Peyer's patch (tissue), 4 donors: ENCODE results near the gene LRP10.

Experiments used
- POLR2A ChIP-seq, 2 donors: fragments of 450-650 bp; IDR thresholded peaks; one replicate each; pipeline ENCODE4 v1.5.1; 2017; ENCODE audit warnings: antibody characterized with exemption in 2 of 2, mild to moderate bottlenecking in 2 of 2, moderate library complexity in 2 of 2
- TF ChIP-seq, protein P1 (sequence below), 6 experiments: fragments of 450-650 bp in 4 of 6; fragments of 200-600 bp in 2 of 6; sonication (generic) in 1 of 6; IDR thresholded peaks; one replicate each; pipeline ENCODE4 v1.5.1; 2017 to 2019; ENCODE audit warnings: antibody characterized with exemption in 6 of 6, mild to moderate bottlenecking in 3 of 6, moderate library complexity in 1 of 6

DNA sequence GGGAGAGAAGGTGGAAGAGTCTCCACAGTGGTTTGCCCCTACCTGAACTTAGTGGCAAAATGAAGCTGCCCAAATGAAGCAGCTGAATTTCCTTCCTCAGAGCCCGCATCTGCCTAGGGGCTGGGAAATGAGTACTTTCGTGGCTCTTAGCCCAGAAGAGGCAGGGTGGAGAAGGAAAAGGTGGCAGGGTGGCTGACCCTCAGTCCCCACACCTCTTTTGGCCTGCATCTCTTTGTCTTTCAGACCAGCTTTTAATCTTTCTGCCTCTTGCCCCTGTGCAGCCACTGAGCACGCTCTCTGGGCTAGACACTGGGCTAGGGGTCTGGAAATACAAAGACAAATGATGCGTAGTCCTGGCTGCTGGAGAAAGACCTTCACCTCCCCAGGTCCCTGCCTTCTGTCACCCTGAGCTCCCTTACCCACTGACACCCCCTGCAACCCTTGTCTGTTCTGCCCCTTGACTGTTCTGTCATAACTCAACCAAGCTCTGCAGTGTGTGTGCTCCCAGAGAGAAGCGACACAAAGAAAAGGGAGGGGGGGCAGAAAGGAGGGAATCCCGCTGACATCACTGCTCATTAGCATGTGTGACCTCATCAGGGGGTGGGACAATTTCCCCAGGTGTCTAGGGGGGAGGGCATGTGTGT is 11.1 kb downstream of the LRP10 start:
- TF ChIP-seq, protein P1, sequence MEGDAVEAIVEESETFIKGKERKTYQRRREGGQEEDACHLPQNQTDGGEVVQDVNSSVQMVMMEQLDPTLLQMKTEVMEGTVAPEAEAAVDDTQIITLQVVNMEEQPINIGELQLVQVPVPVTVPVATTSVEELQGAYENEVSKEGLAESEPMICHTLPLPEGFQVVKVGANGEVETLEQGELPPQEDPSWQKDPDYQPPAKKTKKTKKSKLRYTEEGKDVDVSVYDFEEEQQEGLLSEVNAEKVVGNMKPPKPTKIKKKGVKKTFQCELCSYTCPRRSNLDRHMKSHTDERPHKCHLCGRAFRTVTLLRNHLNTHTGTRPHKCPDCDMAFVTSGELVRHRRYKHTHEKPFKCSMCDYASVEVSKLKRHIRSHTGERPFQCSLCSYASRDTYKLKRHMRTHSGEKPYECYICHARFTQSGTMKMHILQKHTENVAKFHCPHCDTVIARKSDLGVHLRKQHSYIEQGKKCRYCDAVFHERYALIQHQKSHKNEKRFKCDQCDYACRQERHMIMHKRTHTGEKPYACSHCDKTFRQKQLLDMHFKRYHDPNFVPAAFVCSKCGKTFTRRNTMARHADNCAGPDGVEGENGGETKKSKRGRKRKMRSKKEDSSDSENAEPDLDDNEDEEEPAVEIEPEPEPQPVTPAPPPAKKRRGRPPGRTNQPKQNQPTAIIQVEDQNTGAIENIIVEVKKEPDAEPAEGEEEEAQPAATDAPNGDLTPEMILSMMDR (IDR thresholded peaks at IDR 0.05) = no peak
- no peak for TF ChIP-seq POLR2A (IDR thresholded peaks at IDR 0.05)
